Naive thymus-derived CD4-positive, alpha-beta T cell (primary cell): ENCODE measurements around the gene AHI1. TPM values are rescaled to one million over a fixed set of nuclear protein-coding genes. Genes with fewer than 3 reads are reported as not detected.

Source experiments
- ATAC-seq: fragments of 150-1000 bp; cut with Tn5 transposase; 2 replicates; pipeline ENCODE4 v1.10.0; 2021; ENCODE audit warnings: mild to moderate bottlenecking, moderate library complexity
- CTCF ChIA-PET: fragments of 350-600 bp; sonication (Branson Sonifier 250); formaldehyde crosslinking; loops from one replicate; lab custom pipeline; 2021; ENCODE audit warnings: antibody characterized with exemption; lab: Charles Lee
- POLR2A ChIA-PET: fragments of 350-600 bp; sonication (Branson Sonifier 250); formaldehyde crosslinking; loops from one replicate; lab custom pipeline; 2021; ENCODE audit warnings: antibody characterized with exemption, inconsistent platforms; lab: Charles Lee
- DNase-seq, 9 donors: peaks; one replicate each; pipeline versions ENCODE4 v3.0.0 to v3.0.0-alpha.2; 2020 to 2022; ENCODE audit warnings: mixed read lengths in 1 of 9
- H3K27ac ChIP-seq: one replicate; pipeline ENCODE4 v1.7.0; 2013; ENCODE audit warnings: mild to moderate bottlenecking, low read depth, low read length, moderate library complexity
- H3K27me3 ChIP-seq, 2 donors: one replicate each; pipeline ENCODE4 v1.7.0; 2013; ENCODE audit warnings: low read length in 2 of 2, mild to moderate bottlenecking in 2 of 2, moderate library complexity in 2 of 2; ENCODE audit not compliant: control insufficient read depth in 2 of 2, insufficient read depth in 2 of 2
- H3K36me3 ChIP-seq, 3 experiments: 1 replicate in 2 of 3; 2 replicates in 1 of 3; pipeline ENCODE4 v1.7.0; 2013; ENCODE audit warnings: low read length in 3 of 3, mild to moderate bottlenecking in 3 of 3, moderate library complexity in 1 of 3; ENCODE audit not compliant: insufficient read depth in 3 of 3, control insufficient read depth in 2 of 3
- H3K4me1 ChIP-seq, 2 donors: one replicate each; pipeline ENCODE4 v1.7.0; 2013; ENCODE audit warnings: low read length in 2 of 2, mild to moderate bottlenecking in 2 of 2, moderate library complexity in 1 of 2; ENCODE audit not compliant: control insufficient read depth in 2 of 2, insufficient read depth in 2 of 2
- H3K4me3 ChIP-seq: 2 replicates; pipeline ENCODE4 v1.7.0; 2013; ENCODE audit warnings: mild to moderate bottlenecking, low read length
- H3K9me3 ChIP-seq, 3 experiments: 1 replicate in 2 of 3; 2 replicates in 1 of 3; pipeline ENCODE4 v1.7.0; 2013; ENCODE audit warnings: low read length in 3 of 3; ENCODE audit not compliant: control insufficient read depth in 2 of 3
- H3K27ac Mint-ChIP-seq, 9 donors: one replicate each; pipeline ENCODE4 v1.8.0; 2020 to 2022; ENCODE audit warnings: mixed read lengths in 9 of 9, mild to moderate bottlenecking in 8 of 9, moderate library complexity in 5 of 9, inconsistent platforms in 2 of 9
- H3K27me3 Mint-ChIP-seq, 5 donors: one replicate each; pipeline ENCODE4 v1.8.0; 2021 to 2022; ENCODE audit warnings: mixed read lengths in 5 of 5, mild to moderate bottlenecking in 1 of 5
- H3K36me3 Mint-ChIP-seq, 5 donors: one replicate each; pipeline ENCODE4 v1.8.0; 2020 to 2022; ENCODE audit warnings: mixed read lengths in 5 of 5, mild to moderate bottlenecking in 3 of 5, inconsistent platforms in 1 of 5
- H3K4me1 Mint-ChIP-seq, 7 donors: one replicate each; pipeline ENCODE4 v1.8.0; 2020 to 2022; ENCODE audit warnings: mixed read lengths in 7 of 7, mild to moderate bottlenecking in 3 of 7, inconsistent platforms in 1 of 7
- H3K4me3 Mint-ChIP-seq, 10 donors: one replicate each; pipeline ENCODE4 v1.8.0; 2020 to 2022; ENCODE audit warnings: mild to moderate bottlenecking in 10 of 10, mixed read lengths in 10 of 10, moderate library complexity in 6 of 10, inconsistent platforms in 2 of 10
- H3K9me3 Mint-ChIP-seq, 11 donors: one replicate each; pipeline ENCODE4 v1.8.0; 2020 to 2022; ENCODE audit warnings: mixed read lengths in 11 of 11, mild to moderate bottlenecking in 4 of 11, inconsistent platforms in 1 of 11, moderate library complexity in 1 of 11
- intact Hi-C, 2 donors: fragments of 100-400 bp; cut with micrococcal nuclease; formaldehyde crosslinking; loops; one replicate each; pipeline ENCODE4 v1.15.1; 2023
- polyA plus RNA-seq, 2 donors: library from polyadenylated mRNA; unstranded; fragments of 300-500 nt; fragmentation: Illumina TruSeq; gene quantifications; one replicate each; pipeline ENCODE4 v1.2.3, GENCODE V29; 2021
- total RNA-seq, 6 experiments: library from RNA in 5 of 6; stranded (reverse) in 5 of 6; gene quantifications; 1 replicate in 5 of 6; 2 replicates in 1 of 6; pipeline ENCODE4 v1.2.3 and lab custom pipeline; 2021 to 2026

AHI1 gene
- total and polyA plus RNA-seq, 7 experiments from 2014 or later, result 1.9 to 31.3 (median 13.3) TPM

DNA sequence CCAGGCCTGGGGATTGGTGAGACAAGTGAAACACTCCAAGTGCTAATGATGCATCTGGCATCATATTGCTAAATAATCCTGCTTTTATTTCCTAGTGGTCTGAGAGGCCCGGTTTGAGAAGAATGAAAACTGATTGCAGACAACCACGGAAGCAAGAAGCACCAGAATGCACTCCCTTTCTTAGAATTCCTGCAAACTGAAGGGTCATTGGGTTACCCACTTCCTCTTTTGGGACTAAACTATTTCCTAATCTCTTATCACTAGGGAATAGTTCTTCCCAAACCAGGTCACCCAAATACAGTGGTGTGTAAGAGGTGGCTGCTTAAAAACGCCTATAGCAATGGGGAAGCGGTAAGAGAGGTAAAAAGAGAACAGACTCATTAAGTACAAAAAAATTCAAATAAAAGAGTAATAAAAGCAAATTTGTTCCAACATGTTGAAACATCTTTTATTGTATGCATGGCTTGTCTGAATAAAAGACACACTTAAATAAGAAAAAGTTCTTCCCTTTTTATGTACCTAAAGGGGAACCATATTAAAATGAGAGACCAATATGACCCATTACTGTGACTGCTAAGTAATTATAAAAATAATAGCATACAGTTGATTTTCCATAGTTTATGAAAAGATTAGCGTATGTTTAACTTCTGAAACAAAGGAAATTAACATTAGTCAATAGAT, 190.7 kb downstream of the AHI1 start:
- CTCF ChIA-PET, result interaction anchor here (0.8 kb wide), 1 partner anchor 62 kb away, joined by 3 read pairs; no protein-coding TSS in a partner anchor
- no peak overlapping the region for H3K4me3 ChIP-seq
- H3K27ac ChIP-seq, result no peak overlapping the region
- no peaks in the 10 kb centered on the region for H3K27me3 ChIP-seq
- no peak overlapping the region for H3K4me3 Mint-ChIP-seq
- intact Hi-C loops, result no loop called here
- H3K27ac Mint-ChIP-seq, result no peak overlapping the region
- H3K36me3 ChIP-seq, result no peaks in the 10 kb centered on the region
- no peak for DNase-seq
- no peaks in the 10 kb centered on the region for H3K4me1 ChIP-seq
- no peak for ATAC-seq
- H3K4me1 Mint-ChIP-seq, result peaks cover 0 to 5% (median 0%) of the 10 kb centered on the region in 7 donors
- no peaks in the 10 kb centered on the region for H3K27me3 Mint-ChIP-seq
- H3K9me3 ChIP-seq, result no peaks in the 10 kb centered on the region
- POLR2A ChIA-PET, result no interaction called here
- peaks cover 0 to 16% (median 4%) of the 10 kb centered on the region in 11 donors for H3K9me3 Mint-ChIP-seq
- peaks cover 10 to 46% (median 18%) of the 10 kb centered on the region in 5 donors for H3K36me3 Mint-ChIP-seq

DNA sequence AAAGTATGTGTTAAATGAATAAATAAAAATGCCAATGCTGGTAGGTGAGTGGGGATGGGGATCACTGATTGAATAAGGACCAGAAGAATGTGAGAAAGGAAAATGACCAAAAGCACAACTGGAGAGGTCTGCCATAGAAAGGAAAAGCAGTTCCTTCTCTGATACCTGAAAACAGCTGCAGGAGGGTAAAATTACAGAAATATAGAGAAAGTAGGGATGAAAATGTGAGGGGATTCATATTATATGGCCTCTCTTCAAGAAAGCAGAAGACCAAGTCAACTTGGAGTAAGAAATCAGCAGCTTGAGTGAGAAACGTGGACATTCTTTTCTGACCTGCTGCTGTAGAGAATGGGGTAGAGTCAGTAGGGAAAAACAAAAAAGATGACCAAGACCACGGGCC, 191.4 kb downstream of the AHI1 start:
- Histone ChIP-seq H3K36me3 (no peaks in the 10 kb centered on the region), H3K27me3 (no peaks in the 10 kb centered on the region), H3K4me3 (no peak overlapping the region), H3K9me3 (no peaks in the 10 kb centered on the region), H3K4me1 (no peaks in the 10 kb centered on the region), H3K27ac (no peak overlapping the region)
- Mint-ChIP-seq H3K36me3 (peaks cover 10 to 51% (median 19%) of the 10 kb centered on the region in 5 donors), H3K9me3 (peaks cover 0 to 20% (median 4%) of the 10 kb centered on the region in 11 donors), H3K4me3 (no peak overlapping the region), H3K27ac (no peak overlapping the region), H3K4me1 (peaks cover 0 to 5% (median 0%) of the 10 kb centered on the region in 7 donors), H3K27me3 (no peaks in the 10 kb centered on the region)
- intact Hi-C loops, result no loop called here
- DNase-seq (no peak), ATAC-seq (no peak)
- CTCF ChIA-PET, result no interaction called here
- POLR2A ChIA-PET, result no interaction called here

GRCh38 chr6:135305684-135306083, 191.9 kb downstream of the AHI1 start:
- ChIA-PET CTCF (no interaction called here), POLR2A (no interaction called here)
- DNase-seq (no peak), ATAC-seq (no peak)
- H3K4me3 Mint-ChIP-seq, result no peak overlapping the region
- Histone ChIP-seq H3K27me3 (no peaks in the 10 kb centered on the region), H3K4me1 (no peaks in the 10 kb centered on the region), H3K9me3 (no peaks in the 10 kb centered on the region), H3K36me3 (no peaks in the 10 kb centered on the region), H3K4me3 (no peak overlapping the region), H3K27ac (no peak overlapping the region)
- H3K27ac Mint-ChIP-seq, result no peak overlapping the region
- no peaks in the 10 kb centered on the region for H3K27me3 Mint-ChIP-seq
- H3K4me1 Mint-ChIP-seq, result peaks cover 0 to 5% (median 0%) of the 10 kb centered on the region in 7 donors
- intact Hi-C loops, result no loop called here
- H3K36me3 Mint-ChIP-seq, result peaks cover 10 to 51% (median 19%) of the 10 kb centered on the region in 5 donors
- peaks cover 0 to 20% (median 4%) of the 10 kb centered on the region in 11 donors for H3K9me3 Mint-ChIP-seq

DNA sequence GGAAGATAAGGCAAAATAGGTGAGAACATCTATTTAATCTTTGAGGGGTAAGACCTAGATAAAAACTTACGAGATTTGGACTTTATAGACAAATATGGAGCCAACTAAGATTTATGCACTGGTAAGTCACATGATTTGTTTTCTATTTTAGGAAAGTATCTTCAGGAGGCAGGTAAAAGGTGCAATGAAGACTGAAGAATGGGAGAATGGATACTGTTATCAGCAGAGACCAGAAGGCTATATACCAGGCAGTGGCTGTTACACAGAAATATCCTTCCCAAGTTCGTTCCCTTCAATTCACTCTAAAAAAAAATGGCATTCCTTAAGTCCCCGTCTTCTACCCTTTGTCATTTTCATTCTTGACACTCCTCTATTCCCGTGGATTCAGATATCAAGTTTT, 192.7 kb downstream of the AHI1 start:
- DNase-seq (no peak), ATAC-seq (no peak)
- ChIA-PET POLR2A (no interaction called here), CTCF (no interaction called here)
- Histone ChIP-seq H3K27me3 (no peaks in the 10 kb centered on the region), H3K27ac (no peak overlapping the region), H3K9me3 (no peaks in the 10 kb centered on the region), H3K36me3 (no peaks in the 10 kb centered on the region), H3K4me3 (no peak overlapping the region), H3K4me1 (no peaks in the 10 kb centered on the region)
- no peaks in the 10 kb centered on the region for H3K27me3 Mint-ChIP-seq
- intact Hi-C loops, result no loop called here
- H3K9me3 Mint-ChIP-seq, result peaks cover 0 to 20% (median 4%) of the 10 kb centered on the region in 11 donors
- H3K4me3 Mint-ChIP-seq, result no peak overlapping the region
- peaks cover 10 to 51% (median 21%) of the 10 kb centered on the region in 5 donors for H3K36me3 Mint-ChIP-seq
- peaks cover 0 to 5% (median 0%) of the 10 kb centered on the region in 7 donors for H3K4me1 Mint-ChIP-seq
- H3K27ac Mint-ChIP-seq, result no peak overlapping the region

GRCh38 chr6:135301304-135301703, 196.2 kb downstream of the AHI1 start:
- Histone ChIP-seq H3K36me3 (no peaks in the 10 kb centered on the region), H3K27ac (no peak overlapping the region), H3K4me3 (no peak overlapping the region), H3K4me1 (no peaks in the 10 kb centered on the region), H3K9me3 (no peaks in the 10 kb centered on the region), H3K27me3 (no peaks in the 10 kb centered on the region)
- ChIA-PET POLR2A (no interaction called here), CTCF (no interaction called here)
- Mint-ChIP-seq H3K27me3 (no peaks in the 10 kb centered on the region), H3K4me3 (no peak overlapping the region), H3K4me1 (peaks cover 0 to 13% (median 0%) of the 10 kb centered on the region in 7 donors), H3K36me3 (peaks cover 5 to 48% (median 29%) of the 10 kb centered on the region in 5 donors), H3K27ac (no peak overlapping the region), H3K9me3 (peaks cover 0 to 24% (median 4%) of the 10 kb centered on the region in 11 donors)
- ATAC-seq (no peak), DNase-seq (no peak)
- intact Hi-C loops, result no loop called here

DNA sequence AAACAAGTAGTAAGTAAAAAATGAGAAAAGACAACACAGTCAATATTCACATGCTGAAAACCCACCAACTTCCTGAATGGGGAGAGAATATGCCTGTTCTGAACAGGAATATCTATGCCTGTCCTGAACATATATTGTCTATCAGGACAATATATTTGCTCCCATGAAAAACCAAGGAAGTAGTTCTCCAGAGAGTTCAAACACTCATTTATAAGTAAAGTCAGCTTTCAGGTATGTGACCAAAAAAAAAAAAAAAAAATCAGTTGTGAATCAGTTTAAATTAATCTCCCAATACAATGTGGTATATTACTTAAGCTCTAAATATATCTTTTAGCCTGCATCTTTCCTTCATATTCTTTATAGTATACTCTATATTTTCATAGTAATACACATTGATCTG, 197.0 kb downstream of the AHI1 start:
- H3K4me3 Mint-ChIP-seq, result no peak overlapping the region
- no peaks in the 10 kb centered on the region for H3K4me1 ChIP-seq
- peaks cover 0 to 9% (median 0%) of the 10 kb centered on the region in 7 donors for H3K4me1 Mint-ChIP-seq
- H3K27ac ChIP-seq, result no peak overlapping the region
- no peak for ATAC-seq
- no peaks in the 10 kb centered on the region for H3K36me3 ChIP-seq
- H3K4me3 ChIP-seq, result no peak overlapping the region
- no peaks in the 10 kb centered on the region for H3K27me3 ChIP-seq
- peaks cover 5 to 44% (median 27%) of the 10 kb centered on the region in 5 donors for H3K36me3 Mint-ChIP-seq
- no peaks in the 10 kb centered on the region for H3K9me3 ChIP-seq
- CTCF ChIA-PET, result no interaction called here
- no peak for DNase-seq
- POLR2A ChIA-PET, result no interaction called here
- intact Hi-C loops, result no loop called here
- peaks cover 0 to 27% (median 4%) of the 10 kb centered on the region in 11 donors for H3K9me3 Mint-ChIP-seq
- H3K27me3 Mint-ChIP-seq, result no peaks in the 10 kb centered on the region
- H3K27ac Mint-ChIP-seq, result no peak overlapping the region

DNA sequence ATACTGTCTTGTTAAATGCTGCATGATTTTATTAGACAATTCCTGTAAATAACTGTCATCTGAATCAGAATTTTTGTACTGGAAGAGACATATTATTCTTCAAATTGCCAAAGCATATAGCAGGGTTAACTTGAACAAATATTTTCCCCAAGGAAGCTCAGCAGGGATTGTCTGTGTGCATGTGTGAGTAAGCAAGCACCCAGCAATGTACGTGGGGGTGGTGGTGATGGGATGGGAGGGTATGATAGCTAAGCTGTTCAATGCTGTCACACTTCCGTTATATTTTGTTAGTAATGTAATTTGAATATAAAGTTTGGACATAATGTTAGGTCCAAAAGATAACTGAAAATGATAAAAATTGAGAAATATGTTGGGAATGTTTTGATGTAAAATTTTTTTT, 198.3 kb downstream of the AHI1 start:
- H3K36me3 ChIP-seq, result no peaks in the 10 kb centered on the region
- H3K27ac ChIP-seq, result no peak overlapping the region
- Mint-ChIP-seq H3K36me3 (peaks cover 8 to 37% (median 25%) of the 10 kb centered on the region in 5 donors), H3K9me3 (peaks cover 0 to 29% (median 5%) of the 10 kb centered on the region in 11 donors), H3K4me3 (no peak overlapping the region), H3K27me3 (no peaks in the 10 kb centered on the region), H3K4me1 (peaks cover 0 to 9% (median 0%) of the 10 kb centered on the region in 7 donors), H3K27ac (no peak overlapping the region)
- H3K27me3 ChIP-seq, result no peaks in the 10 kb centered on the region
- POLR2A ChIA-PET, result no interaction called here
- intact Hi-C loops, result no loop called here
- ATAC-seq, result no peak
- no peak overlapping the region for H3K4me3 ChIP-seq
- CTCF ChIA-PET, result no interaction called here
- no peak for DNase-seq
- H3K4me1 ChIP-seq, result no peaks in the 10 kb centered on the region
- H3K9me3 ChIP-seq, result no peaks in the 10 kb centered on the region
